ENCODE results near the gene PLCL1.

The PLCL1 gene

GRCh38 chr2:197804049-197804757 lies at the start of gene PLCL1:
Gene PLCL1, plus strand, starts transcription at chr2:197804593.
- DNase-seq (ENCODE audit: low spot score), result peak; percentile 97

DNA sequence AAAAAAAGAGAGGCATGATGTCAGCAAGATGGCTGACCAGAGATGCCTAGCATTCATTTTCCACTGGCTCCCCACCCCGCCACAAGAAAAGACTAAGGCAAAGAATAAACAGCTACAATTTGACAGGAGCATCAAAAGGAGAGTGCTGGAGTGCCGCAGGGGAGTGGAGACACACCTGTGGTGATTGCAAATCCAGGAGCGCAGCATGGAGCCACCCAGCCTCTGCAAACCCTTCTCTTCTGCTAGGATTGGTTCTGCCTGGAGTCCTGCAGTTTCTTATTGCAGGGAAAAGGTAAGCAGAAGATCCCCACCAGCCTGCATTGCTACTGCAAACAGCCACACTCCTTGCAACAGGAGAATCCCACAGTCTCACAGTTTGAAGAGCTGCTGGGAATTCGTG lies 45.4 kb upstream of the PLCL1 start:
- DNase-seq (ENCODE audit: low spot score), result no peak

GRCh38 chr2:197759625-197760292 lies 44.6 kb upstream of the PLCL1 start:
- DNase-seq (ENCODE audit: low spot score), result no peak

DNA sequence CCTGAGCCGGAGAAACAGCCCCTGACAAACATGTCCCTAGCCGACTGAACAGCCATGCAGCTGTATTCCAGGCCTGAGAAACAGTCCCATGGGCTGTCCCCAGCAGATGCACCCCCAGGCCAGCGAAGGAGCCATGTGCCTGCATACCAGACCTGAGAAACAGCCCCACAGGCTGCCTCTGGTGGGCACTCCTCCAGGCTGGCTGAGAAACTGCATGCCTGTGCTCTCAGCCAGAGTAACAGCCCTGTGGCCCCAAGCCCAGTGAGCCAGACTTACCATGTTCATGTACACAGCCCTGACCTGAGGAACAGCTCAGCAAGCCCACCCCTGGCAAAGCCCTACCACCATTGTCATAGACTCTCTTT lies 44.1 kb upstream of the PLCL1 start:
- no peak for DNase-seq (ENCODE audit: low spot score)

GRCh38 chr2:197777823-197778407 lies 26.5 kb upstream of the PLCL1 start:
- peak; percentile 7 for DNase-seq (ENCODE audit: low spot score)

DNA sequence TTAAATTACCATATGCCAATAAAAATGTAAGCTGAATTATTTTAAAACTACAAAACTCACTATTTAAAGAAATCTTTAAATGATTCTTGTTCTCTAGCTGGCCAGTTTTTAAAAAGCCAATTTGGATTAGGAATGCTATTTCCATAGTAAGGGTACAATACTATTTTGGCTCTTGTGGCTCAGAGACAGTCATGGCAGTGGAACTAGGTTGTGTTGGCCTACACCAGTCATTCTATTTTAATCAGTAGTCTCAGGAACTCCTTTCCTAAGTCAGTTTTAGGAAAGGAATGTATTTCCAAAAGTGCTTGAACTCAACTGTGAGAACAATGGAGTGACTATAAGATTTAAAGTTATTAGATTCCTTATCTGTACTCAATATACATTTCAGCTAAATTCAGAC lies 25.1 kb upstream of the PLCL1 start:
- no peak for DNase-seq (ENCODE audit: low spot score)

DNA sequence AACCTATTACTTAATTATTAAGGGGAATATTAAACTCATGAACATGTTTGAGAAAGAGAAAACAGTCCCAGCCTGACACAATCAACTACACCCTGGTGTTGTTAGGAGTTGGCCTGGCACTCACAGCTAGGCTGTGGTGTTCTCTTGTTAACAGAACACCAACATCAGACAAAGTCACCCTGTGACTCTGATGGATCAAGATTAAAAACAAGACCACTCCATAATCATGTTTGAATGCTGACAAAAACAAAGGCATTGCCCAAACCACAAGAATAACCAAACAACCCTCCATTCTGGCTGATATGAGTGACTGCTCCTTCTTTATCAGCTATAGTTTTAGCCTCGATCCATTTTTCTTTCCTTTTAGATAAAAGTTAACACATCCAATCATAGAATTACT lies 22.3 kb upstream of the PLCL1 start:
- no peak for DNase-seq (ENCODE audit: low spot score)

DNA sequence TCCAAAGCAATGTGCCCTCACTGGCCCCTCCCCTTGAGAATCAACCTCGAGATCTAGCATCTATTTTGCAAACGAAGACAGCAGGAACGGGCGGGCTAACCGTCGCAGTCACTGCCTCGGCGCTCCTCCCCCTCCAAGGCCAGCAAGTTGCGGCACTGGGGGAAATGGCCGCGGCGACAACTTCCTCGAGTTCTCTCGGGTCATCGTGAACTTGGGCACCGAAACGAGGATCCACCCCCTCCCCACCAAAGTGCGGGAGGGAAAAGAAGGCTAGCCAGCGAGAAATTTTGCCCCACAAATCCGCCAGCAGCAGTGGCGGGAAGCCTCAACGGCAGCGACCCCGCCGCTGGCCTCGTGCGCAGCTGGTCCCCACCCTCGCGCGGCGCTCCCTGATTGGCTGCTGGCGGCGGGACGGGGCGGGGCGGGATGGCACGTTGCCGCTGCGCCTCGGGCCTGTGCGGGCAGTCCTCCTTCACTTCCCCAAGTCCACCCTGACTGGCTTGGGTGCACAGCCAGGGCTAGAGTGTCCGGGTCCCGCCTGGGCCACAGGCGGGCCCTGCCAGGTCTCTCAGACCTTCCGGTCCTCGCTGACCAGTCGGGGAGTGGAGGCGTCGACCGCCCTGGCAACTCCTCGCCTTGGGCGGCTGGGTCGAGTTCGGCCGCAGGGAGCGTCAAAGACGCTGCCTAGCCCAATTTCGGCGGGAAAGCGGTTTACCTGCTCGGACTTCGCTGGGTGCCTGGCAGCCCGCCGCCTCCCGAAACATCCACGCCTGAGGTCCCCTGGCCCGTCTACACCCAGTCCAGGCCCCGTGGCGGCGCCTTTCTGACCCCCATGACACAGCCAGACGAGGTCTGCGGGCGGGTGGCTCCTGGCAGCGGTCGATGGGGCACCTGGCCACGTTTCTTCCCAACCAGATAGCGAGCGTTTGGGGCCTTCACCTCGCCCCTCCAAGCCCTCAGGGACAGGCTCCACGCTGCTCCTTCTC lies 19.1 kb upstream of the PLCL1 start, which contains the start of gene BOLL:
Gene BOLL, minus strand, starts transcription at position 364 of the 986 bp plus-strand sequence. CDS start 3,469 bp downstream, outside the sequence.
- no peak for DNase-seq (ENCODE audit: low spot score)

DNA sequence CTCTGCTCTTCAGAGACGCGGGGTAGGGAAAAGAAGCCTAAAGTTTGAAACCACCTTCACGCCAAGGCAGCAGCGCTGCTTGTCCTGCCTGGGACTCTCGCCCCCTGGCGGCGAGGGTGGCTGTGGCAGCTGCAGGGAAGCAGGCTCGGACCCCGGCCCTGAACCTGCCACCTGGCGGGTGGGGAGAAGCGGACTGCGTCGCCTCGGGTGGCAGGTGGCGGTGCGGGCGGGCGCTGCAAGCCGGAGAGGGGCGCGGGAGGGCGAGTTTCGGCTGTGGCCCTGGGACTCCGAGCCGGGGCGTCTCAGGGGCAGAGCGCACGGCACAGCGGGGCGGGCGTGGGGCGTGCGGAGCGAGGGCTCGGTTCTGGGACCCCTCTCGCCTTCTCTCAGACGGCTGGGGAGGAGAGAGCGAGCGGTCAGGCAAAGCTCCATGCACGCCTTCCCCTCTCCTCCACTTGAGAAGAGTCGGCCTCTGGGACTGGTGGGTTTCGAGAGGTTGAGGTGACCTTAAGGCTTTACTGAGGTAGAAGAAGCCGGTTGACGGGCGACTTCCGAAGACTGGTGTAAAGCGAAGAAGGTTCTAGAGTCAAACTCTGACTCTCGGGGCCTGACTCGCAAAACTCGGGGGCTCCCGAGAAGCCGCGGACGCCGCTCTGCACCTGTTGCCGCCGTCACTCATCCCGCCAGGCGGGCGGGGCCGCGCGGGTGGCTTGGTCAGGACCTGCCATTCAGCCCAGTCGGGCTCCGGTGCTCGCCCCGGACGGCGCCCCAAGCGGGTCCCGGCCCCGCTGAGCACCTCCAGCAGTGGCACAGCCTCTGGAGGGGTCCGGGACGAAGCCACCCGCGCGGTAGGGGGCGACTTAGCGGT lies 18.1 kb upstream of the PLCL1 start:
- DNase-seq (ENCODE audit: low spot score), result no peak

DNA sequence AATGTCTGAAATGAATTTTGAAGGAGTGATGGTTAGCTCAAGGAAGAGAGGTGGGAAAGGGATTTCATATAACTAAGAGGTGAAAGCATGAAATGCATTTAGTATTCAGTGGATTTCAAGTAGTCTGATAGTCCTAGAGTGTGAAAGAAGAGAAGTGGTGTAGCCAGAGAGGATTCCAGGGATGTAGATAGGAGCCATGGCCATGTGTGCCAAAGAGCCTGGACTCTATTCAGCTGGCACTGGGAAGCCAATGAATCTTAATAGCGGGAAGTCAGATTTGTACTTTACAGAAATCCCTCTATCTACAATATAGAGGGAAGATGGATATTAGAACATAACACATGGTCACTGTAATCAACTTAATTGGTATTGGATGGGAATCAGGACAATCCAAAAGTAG lies 10.9 kb upstream of the PLCL1 start:
- DNase-seq (ENCODE audit: low spot score), result no peak

- no peak for DNase-seq (ENCODE audit: low spot score)
Observed at GRCh38 chr2:197795277-197795676, 9.1 kb upstream of the PLCL1 start.

DNA sequence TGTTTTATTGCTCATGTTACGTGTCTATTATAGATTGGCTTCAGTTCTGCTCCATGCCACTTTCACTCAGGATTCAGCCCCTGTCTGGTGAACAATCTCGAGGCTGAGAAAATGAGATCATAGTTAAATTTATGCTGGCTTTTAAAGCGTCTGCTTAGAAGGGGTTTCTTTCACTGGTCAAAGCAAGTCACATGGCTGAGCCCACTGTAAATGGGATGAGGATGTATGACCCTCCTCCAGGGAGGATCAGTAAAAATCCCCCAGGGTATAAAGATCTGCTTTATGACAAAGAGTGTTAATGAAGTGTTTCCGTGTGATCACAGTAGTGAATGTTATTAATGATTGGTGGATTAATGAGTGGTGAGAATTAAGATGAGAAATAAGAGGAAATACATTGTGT lies 6.2 kb upstream of the PLCL1 start:
- DNase-seq (ENCODE audit: low spot score), result no peak

DNA sequence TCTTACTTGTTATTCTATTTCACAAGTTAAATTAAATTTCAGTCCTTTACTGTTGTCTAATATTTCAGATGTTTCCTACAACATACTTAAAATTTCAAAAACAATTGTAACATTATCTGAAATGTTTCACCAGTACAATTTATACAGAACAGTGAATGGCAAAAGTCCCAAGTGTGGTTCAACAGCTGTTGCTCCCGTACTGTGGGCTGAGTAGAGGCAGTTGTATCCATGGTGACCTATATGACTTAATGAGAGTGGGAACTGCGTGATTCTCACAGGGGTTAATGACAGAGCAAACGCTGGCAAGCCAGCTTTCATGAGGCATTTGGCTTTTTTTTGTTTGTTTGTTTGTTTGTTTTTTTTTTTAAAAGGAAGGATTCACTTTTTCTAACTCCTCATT lies 5.3 kb upstream of the PLCL1 start:
- no peak for DNase-seq (ENCODE audit: low spot score)

DNA sequence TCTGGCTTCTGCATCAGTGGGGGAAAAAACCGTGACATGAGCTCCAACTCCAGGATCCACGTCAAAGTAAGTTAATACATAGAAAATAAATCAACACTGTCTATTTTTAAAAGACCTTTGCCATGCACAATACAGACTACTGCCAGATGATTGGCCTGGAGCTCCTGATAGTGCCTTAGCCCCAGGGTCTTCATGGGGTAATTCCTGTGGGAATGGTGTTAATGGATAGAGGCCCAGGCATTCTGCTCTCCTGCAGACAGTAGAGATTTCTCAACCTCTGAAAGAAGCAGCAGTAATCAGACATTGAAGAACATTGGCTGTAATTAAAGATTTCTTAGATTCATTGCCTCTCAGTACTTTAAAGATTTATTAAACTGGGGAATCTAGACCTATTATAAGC lies 4.3 kb upstream of the PLCL1 start:
- no peak for DNase-seq (ENCODE audit: low spot score)

DNA sequence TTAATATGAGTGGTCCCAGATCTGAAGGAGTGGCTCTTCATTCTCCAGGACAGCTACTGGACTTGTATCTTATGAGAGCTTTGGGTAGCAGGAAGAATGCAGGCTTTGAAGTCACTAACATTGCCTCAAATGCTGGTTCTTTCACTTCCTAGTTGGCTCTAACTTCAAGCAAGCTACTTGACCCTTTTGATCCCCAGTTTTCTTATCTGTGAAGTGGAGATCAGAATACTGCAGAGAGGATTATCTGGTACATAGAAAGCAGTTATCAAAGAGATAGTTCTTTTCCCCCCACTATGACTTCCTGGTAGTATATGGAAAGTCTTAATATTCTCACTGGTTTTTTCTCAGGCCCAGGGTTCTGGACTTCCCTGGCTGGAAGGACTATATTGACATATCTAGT lies 3.4 kb upstream of the PLCL1 start:
- DNase-seq (ENCODE audit: low spot score), result no peak

- peak; percentile 75 for DNase-seq (ENCODE audit: low spot score)
Observed at GRCh38 chr2:197803033-197803444, 1.4 kb upstream of the PLCL1 start.

- peak; percentile 64 for DNase-seq (ENCODE audit: low spot score)
Observed at GRCh38 chr2:197804758-197805714, 643 bp downstream of the PLCL1 start.

- DNase-seq (ENCODE audit: low spot score), result no peak
Observed at GRCh38 chr2:197805715-197806633, 1.6 kb downstream of the PLCL1 start.

DNA sequence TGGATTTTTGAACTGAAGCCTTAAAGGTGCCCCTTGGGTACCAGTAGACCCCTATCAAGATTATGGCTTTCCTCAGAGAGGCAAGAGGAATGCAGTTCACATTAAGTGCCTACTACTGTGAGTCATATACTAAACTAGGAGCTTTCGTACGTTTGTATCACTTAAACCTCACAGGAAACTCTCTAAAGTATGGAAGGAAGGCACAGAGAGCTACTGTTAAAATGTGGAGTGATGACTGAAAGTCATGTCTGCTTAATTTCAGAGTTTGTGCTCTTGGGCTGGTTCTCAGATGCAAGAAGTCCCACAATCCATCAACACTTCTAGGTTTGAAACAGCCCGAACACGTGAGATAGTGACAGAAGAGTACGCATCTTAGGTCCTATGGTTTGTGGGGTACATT lies 4.7 kb downstream of the PLCL1 start:
- DNase-seq (ENCODE audit: low spot score), result no peak

Measured in putamen (tissue), 1 donor.